HG03095 (cell line): ENCODE measurements around the gene MMP1.

ENCODE experiments used
- ATAC-seq: cut with Tn5 transposase; IDR thresholded peaks from one replicate; pipeline ENCODE4 v1.9.1; 2021; ENCODE audit warnings: moderate library complexity; ENCODE audit not compliant: unreplicated experiment

Gene MMP1

GRCh38 chr11:102798012-102798746 lies at the start of gene MMP1:
Gene MMP1, minus strand, starts transcription at chr11:102798160. Its CDS starts 68 bp downstream, at chr11:102798092.
- no peak for ATAC-seq

GRCh38 chr11:102846292-102846691 lies 48.3 kb upstream of the MMP1 start:
- ATAC-seq: no peak

GRCh38 chr11:102843489-102843888 lies 45.5 kb upstream of the MMP1 start, which contains the start of gene MMP3:
Gene MMP3, minus strand, starts transcription at chr11:102843609. Its CDS starts 63 bp downstream, at chr11:102843546.
- no peak for ATAC-seq

GRCh38 chr11:102842930-102843329 lies 45.0 kb upstream of the MMP1 start:
- ATAC-seq: no peak

- ATAC-seq: no peak
Observed at GRCh38 chr11:102840018-102840417, 42.1 kb upstream of the MMP1 start.

GRCh38 chr11:102837646-102838045 lies 39.7 kb upstream of the MMP1 start:
- ATAC-seq: no peak

GRCh38 chr11:102837156-102837555 lies 39.2 kb upstream of the MMP1 start:
- ATAC-seq: no peak

- ATAC-seq: no peak
Observed at GRCh38 chr11:102836290-102836875, 38.4 kb upstream of the MMP1 start.

GRCh38 chr11:102833731-102834130 lies 35.8 kb upstream of the MMP1 start:
- ATAC-seq: no peak

GRCh38 chr11:102832612-102833011 lies 34.7 kb upstream of the MMP1 start:
- no peak for ATAC-seq

GRCh38 chr11:102831489-102832440 lies 33.8 kb upstream of the MMP1 start:
- ATAC-seq: no peak

GRCh38 chr11:102831128-102831488 lies 33.1 kb upstream of the MMP1 start:
- ATAC-seq: no peak

- ATAC-seq: no peak
Observed at GRCh38 chr11:102830001-102830727, 32.2 kb upstream of the MMP1 start.

- ATAC-seq: no peak
Observed at GRCh38 chr11:102829316-102830000, 31.5 kb upstream of the MMP1 start.

- ATAC-seq: no peak
Observed at GRCh38 chr11:102824556-102824955, 26.6 kb upstream of the MMP1 start.

- no peak for ATAC-seq
Observed at GRCh38 chr11:102819491-102819890, 21.5 kb upstream of the MMP1 start.

GRCh38 chr11:102813484-102813883 lies 15.5 kb upstream of the MMP1 start:
- no peak for ATAC-seq

- ATAC-seq: no peak
Observed at GRCh38 chr11:102812188-102812587, 14.2 kb upstream of the MMP1 start.

- no peak for ATAC-seq
Observed at GRCh38 chr11:102810950-102811660, 13.1 kb upstream of the MMP1 start.

- ATAC-seq: no peak
Observed at GRCh38 chr11:102809971-102810370, 12.0 kb upstream of the MMP1 start.
